Ishikawa (cell line): ENCODE measurements around the gene CHRNA4.

Experiments
- CEBPB ChIP-seq: IDR thresholded peaks from 2 replicates; pipeline ENCODE4 v1.6.1; 2012
- CREB1 ChIP-seq: IDR thresholded peaks from 2 replicates; pipeline ENCODE4 v1.6.1; 2012; ENCODE audit warnings: low read depth
- EP300 ChIP-seq: IDR thresholded peaks from 2 replicates; pipeline ENCODE4 v1.6.1; 2012; ENCODE audit warnings: borderline replicate concordance
- FOXM1 ChIP-seq: IDR thresholded peaks from 2 replicates; pipeline ENCODE4 v1.6.1; 2012; ENCODE audit warnings: low read depth, borderline replicate concordance
- TCF12 ChIP-seq: IDR thresholded peaks from 2 replicates; pipeline ENCODE4 v1.6.1; 2012; ENCODE audit warnings: low read depth
- TEAD4 ChIP-seq: IDR thresholded peaks from 2 replicates; pipeline ENCODE4 v1.6.1; 2012
- YY1 ChIP-seq: IDR thresholded peaks from 2 replicates; pipeline ENCODE4 v1.6.1; 2012; ENCODE audit warnings: low read depth
- TF ChIP-seq, protein P1 (sequence below): IDR thresholded peaks from 2 replicates; pipeline ENCODE4 v1.6.1; 2012

DNA sequence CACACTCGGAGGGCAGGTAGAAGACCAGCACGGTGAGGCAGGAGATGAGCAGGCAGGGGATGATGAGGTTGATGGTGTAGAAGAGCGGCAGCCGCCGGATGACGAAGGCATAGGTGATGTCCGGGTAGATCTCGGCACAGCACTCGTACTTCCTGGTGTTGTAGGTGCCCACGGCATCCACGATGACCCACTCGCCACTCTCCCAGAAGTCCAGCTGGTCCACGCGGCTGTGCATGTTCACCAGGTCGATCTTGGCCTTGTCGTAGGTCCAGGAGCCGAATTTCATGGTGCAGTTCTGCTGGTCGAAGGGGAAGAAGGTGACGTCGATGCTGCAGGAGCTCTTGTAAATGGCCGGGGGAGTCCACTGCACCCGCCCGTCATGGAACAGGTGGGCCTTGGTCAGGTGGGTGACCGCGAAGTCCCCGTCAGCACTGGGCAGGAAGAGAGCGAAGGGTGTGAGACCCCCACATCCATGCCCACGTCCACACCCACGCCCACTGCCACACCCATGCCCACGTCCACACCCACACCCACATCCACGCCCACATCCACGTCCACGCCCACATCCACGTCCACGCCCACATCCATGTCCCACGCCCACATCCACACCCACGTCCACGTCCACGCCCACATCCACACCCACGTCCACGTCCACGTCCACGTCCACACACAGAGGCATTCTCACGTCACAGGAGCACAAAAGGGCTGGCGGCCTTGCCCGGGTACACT, 10.4 kb downstream of the CHRNA4 start:
- TF ChIP-seq, protein P1, sequence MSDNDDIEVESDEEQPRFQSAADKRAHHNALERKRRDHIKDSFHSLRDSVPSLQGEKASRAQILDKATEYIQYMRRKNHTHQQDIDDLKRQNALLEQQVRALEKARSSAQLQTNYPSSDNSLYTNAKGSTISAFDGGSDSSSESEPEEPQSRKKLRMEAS = no peak
- TF ChIP-seq FOXM1 = no peak
- no peak for TF ChIP-seq CEBPB
- TF ChIP-seq EP300 = no peak
- TF ChIP-seq CREB1 = no peak
- TF ChIP-seq YY1 = no peak
- no peak for TF ChIP-seq TCF12
- TF ChIP-seq TEAD4 = no peak
